WTC11 (cell line): ENCODE measurements around the gene TP53BP1. TPM values are rescaled to one million over a fixed set of nuclear protein-coding genes. Genes with fewer than 3 reads are reported as not detected.

ENCODE experiments used
- ATAC-seq: fragments of 200-7000 bp; cut with Tn5 transposase; 2 replicates; pipeline ENCODE4 v1.10.0; 2021; ENCODE audit warnings: mild to moderate bottlenecking, moderate library complexity
- CTCF ChIA-PET: fragments of 300-600 bp; sonication (Branson Sonifier 250); formaldehyde crosslinking; loops from one replicate; lab custom pipeline; 2021; ENCODE audit warnings: antibody characterized with exemption; lab: Charles Lee
- POLR2A ChIA-PET: fragments of 350-600 bp; sonication (Branson Sonifier 250); formaldehyde crosslinking; loops from one replicate; lab custom pipeline; 2021; ENCODE audit warnings: antibody characterized with exemption; lab: Charles Lee
- DNase-seq: peaks from one replicate; pipeline ENCODE4 v3.0.0; 2021; ENCODE audit warnings: low spot score
- H3K27ac Mint-ChIP-seq: 2 replicates; pipeline ENCODE4 v1.8.0; 2021; ENCODE audit warnings: mixed read lengths
- H3K27me3 Mint-ChIP-seq: 2 replicates; pipeline ENCODE4 v1.8.0; 2021; ENCODE audit warnings: low read depth, mild to moderate bottlenecking, moderate library complexity, mixed read lengths
- H3K36me3 Mint-ChIP-seq: 2 replicates; pipeline ENCODE4 v1.8.0; 2021; ENCODE audit warnings: mixed read lengths
- H3K4me1 Mint-ChIP-seq: 2 replicates; pipeline ENCODE4 v1.8.0; 2022; ENCODE audit warnings: mixed read lengths
- H3K4me3 Mint-ChIP-seq: 2 replicates; pipeline ENCODE4 v1.8.0; 2021; ENCODE audit warnings: mild to moderate bottlenecking, moderate library complexity, mixed read lengths
- H3K9me3 Mint-ChIP-seq: 2 replicates; pipeline ENCODE4 v1.8.0; 2021; ENCODE audit warnings: mixed read lengths
- ATF6 ChIP-seq: sonication (generic); formaldehyde crosslinking; IDR thresholded peaks from 2 replicates; pipeline ENCODE4 v1.8.1; 2023; ENCODE audit warnings: mild to moderate bottlenecking, missing genetic modification reagents
- EMX1 ChIP-seq: fragments of 250-450 bp; sonication (Bioruptor Pico); IDR thresholded peaks from 2 replicates; pipeline ENCODE4 v1.8.0; 2021; ENCODE audit warnings: mild to moderate bottlenecking
- ERG ChIP-seq: fragments of 250-450 bp; sonication (Bioruptor Pico); IDR thresholded peaks from 2 replicates; pipeline ENCODE4 v1.8.0; 2021; ENCODE audit warnings: mild to moderate bottlenecking
- GRHL2 ChIP-seq: fragments of 250-450 bp; sonication (Bioruptor Pico); IDR thresholded peaks from 2 replicates; pipeline ENCODE4 v1.8.0; 2022; ENCODE audit warnings: mild to moderate bottlenecking, moderate library complexity; ENCODE audit not compliant: insufficient replicate concordance, severe bottlenecking
- GTF2I ChIP-seq: fragments of 250-450 bp; sonication (Bioruptor Pico); conservative IDR thresholded peaks from 2 replicates; pipeline ENCODE4 v1.4.0; 2021; ENCODE audit warnings: mild to moderate bottlenecking
- HMGA2 ChIP-seq: fragments of 250-450 bp; sonication (Bioruptor Pico); IDR thresholded peaks from 2 replicates; pipeline ENCODE4 v1.4.0; 2021; ENCODE audit warnings: mild to moderate bottlenecking, moderate library complexity
- HMGXB4 ChIP-seq: sonication (generic); formaldehyde crosslinking; IDR thresholded peaks from 2 replicates; pipeline ENCODE4 v1.8.1; 2023; ENCODE audit warnings: mild to moderate bottlenecking, moderate library complexity, missing genetic modification reagents
- NFATC4 ChIP-seq: fragments of 250-450 bp; sonication (Bioruptor Pico); IDR thresholded peaks from 2 replicates; pipeline ENCODE4 v1.9.0; 2021; ENCODE audit warnings: mild to moderate bottlenecking
- NFYB ChIP-seq: sonication (generic); formaldehyde crosslinking; conservative IDR thresholded peaks from 2 replicates; pipeline ENCODE4 v1.8.0; 2022; ENCODE audit warnings: low read depth, missing genetic modification reagents
- PRRX2 ChIP-seq: fragments of 250-450 bp; sonication (Bioruptor Pico); IDR thresholded peaks from 2 replicates; pipeline ENCODE4 v1.8.0; 2021; ENCODE audit warnings: mild to moderate bottlenecking
- RELA ChIP-seq: sonication (generic); formaldehyde crosslinking; IDR thresholded peaks from 2 replicates; pipeline ENCODE4 v1.8.1; 2022; ENCODE audit warnings: missing genetic modification reagents, mild to moderate bottlenecking, borderline replicate concordance
- RORB ChIP-seq: fragments of 250-450 bp; sonication (Bioruptor Pico); IDR thresholded peaks from 2 replicates; pipeline ENCODE4 v1.9.0; 2021; ENCODE audit warnings: mild to moderate bottlenecking
- SOX15 ChIP-seq: fragments of 250-450 bp; sonication (Bioruptor Pico); IDR thresholded peaks from 2 replicates; pipeline ENCODE4 v1.9.0; 2021; ENCODE audit warnings: mild to moderate bottlenecking
- TEAD4 ChIP-seq: sonication (generic); formaldehyde crosslinking; IDR thresholded peaks from 2 replicates; pipeline ENCODE4 v1.8.0; 2022; ENCODE audit warnings: mild to moderate bottlenecking, missing genetic modification reagents
- ZNF121 ChIP-seq: sonication (generic); formaldehyde crosslinking; IDR thresholded peaks from 2 replicates; pipeline ENCODE4 v1.8.0; 2023; ENCODE audit warnings: missing genetic modification reagents
- ZNF138 ChIP-seq: sonication (generic); formaldehyde crosslinking; conservative IDR thresholded peaks from 2 replicates; pipeline ENCODE4 v1.8.1; 2022; ENCODE audit warnings: mild to moderate bottlenecking, moderate library complexity, missing genetic modification reagents
- ZNF232 ChIP-seq: sonication (generic); formaldehyde crosslinking; IDR thresholded peaks from 2 replicates; pipeline ENCODE4 v1.8.0; 2022; ENCODE audit warnings: mild to moderate bottlenecking, missing genetic modification reagents
- ZNF281 ChIP-seq: sonication (generic); formaldehyde crosslinking; IDR thresholded peaks from 2 replicates; pipeline ENCODE4 v1.8.0; 2023; ENCODE audit warnings: mild to moderate bottlenecking, missing genetic modification reagents
- ZNF423 ChIP-seq: fragments of 250-450 bp; sonication (Bioruptor Pico); IDR thresholded peaks from 2 replicates; pipeline ENCODE4 v2.1.2; 2022; ENCODE audit warnings: mild to moderate bottlenecking, moderate library complexity
- ZNF512 ChIP-seq: sonication (generic); formaldehyde crosslinking; IDR thresholded peaks from 2 replicates; pipeline ENCODE4 v1.8.1; 2022; ENCODE audit warnings: missing genetic modification reagents, borderline replicate concordance
- ZNF671 ChIP-seq: fragments of 250-450 bp; sonication (Bioruptor Pico); IDR thresholded peaks from 2 replicates; pipeline ENCODE4 v1.8.0; 2021; ENCODE audit warnings: mild to moderate bottlenecking
- total RNA-seq: library from RNA; stranded (reverse); gene quantifications from 3 replicates; pipeline ENCODE4 v1.2.3, GENCODE V29; 2021
- TF ChIP-seq, protein P1 (sequence below): fragments of 250-450 bp; sonication (Bioruptor Pico); IDR thresholded peaks from 2 replicates; pipeline ENCODE4 v1.9.0; 2021; ENCODE audit warnings: mild to moderate bottlenecking
- TF ChIP-seq, protein P2 (sequence below): sonication (generic); formaldehyde crosslinking; IDR thresholded peaks from 2 replicates; pipeline ENCODE4 v1.8.1; 2022; ENCODE audit warnings: mild to moderate bottlenecking, missing genetic modification reagents, moderate library complexity, borderline replicate concordance
- TF ChIP-seq, protein P3 (sequence below): fragments of 250-450 bp; sonication (Bioruptor Pico); IDR thresholded peaks from 2 replicates; pipeline ENCODE4 v2.1.2; 2022; ENCODE audit warnings: mild to moderate bottlenecking, moderate library complexity

The TP53BP1 gene
- total RNA-seq, 1 experiment from 2014 or later = 67.1 TPM

GRCh38 chr15:43516185-43516584, 23.2 kb upstream of the TP53BP1 start:
- peaks cover 80% of the 10 kb centered on the region for H3K27me3 Mint-ChIP-seq
- no peak for ATAC-seq
- ChIA-PET POLR2A (no interaction called here), CTCF (interaction anchor here (1.6 kb wide), 1 partner anchor 76 kb away, joined by 6 read pairs; no protein-coding TSS in a partner anchor)
- peak overlapping the region; percentile 38 for H3K4me3 Mint-ChIP-seq
- TF ChIP-seq ZNF138 (CRISPR knock-in tag) (no peak), NFYB (CRISPR knock-in tag) (no peak), RORB (CRISPR knock-in tag) (no peak), ZNF671 (CRISPR knock-in tag) (no peak), GTF2I (CRISPR knock-in tag) (no peak), NFATC4 (CRISPR knock-in tag) (no peak), RELA (CRISPR knock-in tag) (no peak), ZNF281 (no peak), GRHL2 (CRISPR knock-in tag) (no peak), HMGA2 (CRISPR knock-in tag) (no peak), ERG (CRISPR knock-in tag) (no peak)
- TF ChIP-seq, protein P1, sequence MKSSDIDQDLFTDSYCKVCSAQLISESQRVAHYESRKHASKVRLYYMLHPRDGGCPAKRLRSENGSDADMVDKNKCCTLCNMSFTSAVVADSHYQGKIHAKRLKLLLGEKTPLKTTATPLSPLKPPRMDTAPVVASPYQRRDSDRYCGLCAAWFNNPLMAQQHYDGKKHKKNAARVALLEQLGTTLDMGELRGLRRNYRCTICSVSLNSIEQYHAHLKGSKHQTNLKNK (CRISPR knock-in tag) = no peak
- TF ChIP-seq, protein P2, sequence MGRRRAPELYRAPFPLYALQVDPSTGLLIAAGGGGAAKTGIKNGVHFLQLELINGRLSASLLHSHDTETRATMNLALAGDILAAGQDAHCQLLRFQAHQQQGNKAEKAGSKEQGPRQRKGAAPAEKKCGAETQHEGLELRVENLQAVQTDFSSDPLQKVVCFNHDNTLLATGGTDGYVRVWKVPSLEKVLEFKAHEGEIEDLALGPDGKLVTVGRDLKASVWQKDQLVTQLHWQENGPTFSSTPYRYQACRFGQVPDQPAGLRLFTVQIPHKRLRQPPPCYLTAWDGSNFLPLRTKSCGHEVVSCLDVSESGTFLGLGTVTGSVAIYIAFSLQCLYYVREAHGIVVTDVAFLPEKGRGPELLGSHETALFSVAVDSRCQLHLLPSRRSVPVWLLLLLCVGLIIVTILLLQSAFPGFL (CRISPR knock-in tag) = no peak
- TF ChIP-seq, protein P3, sequence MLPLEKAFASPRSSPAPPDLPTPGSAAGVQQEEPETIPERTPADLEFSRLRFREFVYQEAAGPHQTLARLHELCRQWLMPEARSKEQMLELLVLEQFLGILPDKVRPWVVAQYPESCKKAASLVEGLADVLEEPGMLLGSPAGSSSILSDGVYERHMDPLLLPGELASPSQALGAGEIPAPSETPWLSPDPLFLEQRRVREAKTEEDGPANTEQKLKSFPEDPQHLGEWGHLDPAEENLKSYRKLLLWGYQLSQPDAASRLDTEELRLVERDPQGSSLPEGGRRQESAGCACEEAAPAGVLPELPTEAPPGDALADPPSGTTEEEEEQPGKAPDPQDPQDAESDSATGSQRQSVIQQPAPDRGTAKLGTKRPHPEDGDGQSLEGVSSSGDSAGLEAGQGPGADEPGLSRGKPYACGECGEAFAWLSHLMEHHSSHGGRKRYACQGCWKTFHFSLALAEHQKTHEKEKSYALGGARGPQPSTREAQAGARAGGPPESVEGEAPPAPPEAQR = no peak
- H3K4me1 Mint-ChIP-seq = peaks cover 46% of the 10 kb centered on the region
- no peak overlapping the region for H3K27ac Mint-ChIP-seq
- no peak for DNase-seq
- H3K36me3 Mint-ChIP-seq = no peaks in the 10 kb centered on the region
- no peaks in the 10 kb centered on the region for H3K9me3 Mint-ChIP-seq

GRCh38 chr15:43515741-43516140, 22.8 kb upstream of the TP53BP1 start:
- ATAC-seq (no peak), DNase-seq (no peak)
- CTCF ChIA-PET = interaction anchor here (0.8 to 1.8 kb wide), 2 partner anchors 145 to 204 kb away, joined by 3 to 14 read pairs; partner anchors contain the start of genes TUBGCP4 and ZSCAN29
- Mint-ChIP-seq H3K36me3 (no peaks in the 10 kb centered on the region), H3K27ac (no peak overlapping the region), H3K27me3 (peaks cover 80% of the 10 kb centered on the region), H3K4me1 (peaks cover 48% of the 10 kb centered on the region), H3K9me3 (no peaks in the 10 kb centered on the region), H3K4me3 (no peak overlapping the region)
- POLR2A ChIA-PET = interaction anchor here (1.2 kb wide), 1 partner anchor 16 kb away, joined by 3 read pairs; no protein-coding TSS in a partner anchor
- TF ChIP-seq PRRX2 (CRISPR knock-in tag) (no peak), ZNF232 (CRISPR knock-in tag) (no peak), ZNF512 (CRISPR knock-in tag) (no peak), ZNF121 (no peak), ZNF671 (CRISPR knock-in tag) (no peak), HMGXB4 (CRISPR knock-in tag) (no peak), ZNF138 (CRISPR knock-in tag) (no peak), SOX15 (CRISPR knock-in tag) (no peak), EMX1 (no peak), TEAD4 (CRISPR knock-in tag) (no peak), ATF6 (CRISPR knock-in tag) (no peak), ZNF423 (CRISPR knock-in tag) (no peak)
